GM06990 (cell line): Measurements from ENCODE around the gene CCER1.

Source experiments
- DNase-seq: peaks from one replicate; pipeline ENCODE4 v3.0.0-alpha.2; 2011; ENCODE audit not compliant: insufficient read length; ENCODE audit errors: extremely low read depth
- H3K27me3 ChIP-seq: replicated peaks from 2 replicates; pipeline ENCODE4 v1.6.0; 2011; ENCODE audit warnings: low read length; ENCODE audit not compliant: control insufficient read depth, insufficient read depth
- H3K36me3 ChIP-seq: 2 replicates; pipeline ENCODE4 v1.5.1; 2011; ENCODE audit warnings: low read length; ENCODE audit not compliant: control insufficient read depth, insufficient read depth
- H3K4me3 ChIP-seq: replicated peaks from 2 replicates; pipeline ENCODE4 v1.5.1; 2011; ENCODE audit warnings: low read depth, mild to moderate bottlenecking, control low read depth, low read length
- TF ChIP-seq, protein P1 (sequence below): IDR thresholded peaks from 2 replicates; pipeline ENCODE4 v1.5.1; 2011; ENCODE audit warnings: low read length, control low read depth, mild to moderate bottlenecking, inconsistent platforms; ENCODE audit not compliant: insufficient read depth, poor library complexity, severe bottlenecking

CCER1 gene

GRCh38 chr12:90945070-90945649 is 9.8 kb downstream of the CCER1 start:
- Histone ChIP-seq H3K4me3 (no peak overlapping the region), H3K27me3 (no peaks in the 10 kb centered on the region), H3K36me3 (no peaks in the 10 kb centered on the region)
- TF ChIP-seq, protein P1, sequence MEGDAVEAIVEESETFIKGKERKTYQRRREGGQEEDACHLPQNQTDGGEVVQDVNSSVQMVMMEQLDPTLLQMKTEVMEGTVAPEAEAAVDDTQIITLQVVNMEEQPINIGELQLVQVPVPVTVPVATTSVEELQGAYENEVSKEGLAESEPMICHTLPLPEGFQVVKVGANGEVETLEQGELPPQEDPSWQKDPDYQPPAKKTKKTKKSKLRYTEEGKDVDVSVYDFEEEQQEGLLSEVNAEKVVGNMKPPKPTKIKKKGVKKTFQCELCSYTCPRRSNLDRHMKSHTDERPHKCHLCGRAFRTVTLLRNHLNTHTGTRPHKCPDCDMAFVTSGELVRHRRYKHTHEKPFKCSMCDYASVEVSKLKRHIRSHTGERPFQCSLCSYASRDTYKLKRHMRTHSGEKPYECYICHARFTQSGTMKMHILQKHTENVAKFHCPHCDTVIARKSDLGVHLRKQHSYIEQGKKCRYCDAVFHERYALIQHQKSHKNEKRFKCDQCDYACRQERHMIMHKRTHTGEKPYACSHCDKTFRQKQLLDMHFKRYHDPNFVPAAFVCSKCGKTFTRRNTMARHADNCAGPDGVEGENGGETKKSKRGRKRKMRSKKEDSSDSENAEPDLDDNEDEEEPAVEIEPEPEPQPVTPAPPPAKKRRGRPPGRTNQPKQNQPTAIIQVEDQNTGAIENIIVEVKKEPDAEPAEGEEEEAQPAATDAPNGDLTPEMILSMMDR = peak; percentile 55
- DNase-seq = no peak

GRCh38 chr12:90943255-90943654 is 11.7 kb downstream of the CCER1 start:
- DNase-seq = no peak
- TF ChIP-seq, protein P1 = no peak
- H3K36me3 ChIP-seq = no peaks in the 10 kb centered on the region
- no peaks in the 10 kb centered on the region for H3K27me3 ChIP-seq
- H3K4me3 ChIP-seq = no peak overlapping the region

DNA sequence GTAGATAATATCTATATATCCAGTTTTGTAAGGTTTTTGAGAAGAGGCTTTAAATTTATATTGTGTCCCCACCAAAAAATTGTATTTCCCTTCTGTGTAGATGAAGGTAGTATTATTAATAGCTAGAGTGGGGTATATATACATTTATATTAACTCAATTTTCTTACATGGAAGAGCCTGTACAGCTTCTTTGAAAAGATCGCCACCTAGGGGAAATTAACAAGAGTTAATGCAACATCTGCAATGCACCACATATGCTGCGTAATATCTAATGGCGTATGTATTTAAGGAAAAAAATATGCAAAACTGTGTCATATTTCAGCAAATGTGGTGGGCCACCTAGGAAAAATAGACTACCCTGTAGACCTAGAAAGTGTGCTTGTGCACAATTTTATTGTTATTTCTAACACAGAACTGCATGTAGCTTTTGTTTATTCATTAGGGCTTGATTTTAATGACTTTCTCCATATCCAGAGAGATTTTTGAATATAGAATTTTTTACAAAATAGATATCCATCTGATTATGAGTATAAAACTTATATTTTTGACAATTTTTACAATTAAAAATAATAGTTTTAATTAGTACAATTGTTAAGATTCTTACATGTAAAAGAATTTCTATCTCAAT is 14.0 kb downstream of the CCER1 start:
- no peak for DNase-seq
- no peaks in the 10 kb centered on the region for H3K36me3 ChIP-seq
- TF ChIP-seq, protein P1 = peak; percentile 62
- H3K27me3 ChIP-seq = no peaks in the 10 kb centered on the region
- no peak overlapping the region for H3K4me3 ChIP-seq

DNA sequence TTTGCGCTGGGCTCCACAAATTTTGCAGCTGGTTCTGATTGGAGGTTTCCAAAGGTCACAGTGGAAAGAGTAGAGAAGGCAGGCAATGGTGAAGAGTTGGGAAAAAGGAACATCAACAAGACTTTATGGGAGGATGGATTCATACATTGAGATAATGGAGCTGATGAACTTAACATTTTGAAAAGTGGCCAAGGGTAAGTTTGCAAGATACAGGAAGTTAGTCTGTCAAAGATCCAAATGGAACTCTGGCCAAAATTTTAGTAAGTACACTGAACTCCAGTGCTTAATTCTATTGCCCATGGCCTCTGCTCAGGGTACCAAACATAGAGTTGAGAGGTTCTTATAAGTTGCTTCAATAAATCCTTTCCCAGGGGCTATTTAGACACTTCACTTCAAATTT is 15.6 kb downstream of the CCER1 start:
- TF ChIP-seq, protein P1 = no peak
- Histone ChIP-seq H3K36me3 (no peaks in the 10 kb centered on the region), H3K27me3 (no peaks in the 10 kb centered on the region), H3K4me3 (no peak overlapping the region)
- DNase-seq = no peak

GRCh38 chr12:90938451-90938850 is 16.5 kb downstream of the CCER1 start:
- Histone ChIP-seq H3K36me3 (no peaks in the 10 kb centered on the region), H3K4me3 (no peak overlapping the region), H3K27me3 (no peaks in the 10 kb centered on the region)
- no peak for DNase-seq
- TF ChIP-seq, protein P1 = no peak

DNA sequence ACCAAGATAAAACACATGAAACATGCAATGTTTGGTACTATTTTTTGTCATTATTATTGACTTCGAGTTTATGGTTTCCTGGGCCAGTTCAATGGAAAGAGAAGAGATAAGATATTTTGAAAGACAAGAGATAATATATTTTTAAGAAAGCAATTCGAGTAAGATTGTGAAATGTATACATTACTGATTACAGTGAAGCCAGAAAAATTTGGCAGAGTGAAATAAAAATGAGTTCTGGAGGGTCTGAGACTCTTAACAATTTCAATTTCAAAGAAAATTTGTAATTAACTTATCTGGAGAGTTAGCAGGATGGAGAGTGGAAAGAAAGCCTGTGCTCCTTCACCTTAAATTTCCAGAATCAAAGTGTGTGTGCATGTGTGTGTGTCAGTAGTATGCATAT is 17.3 kb downstream of the CCER1 start:
- no peak overlapping the region for H3K4me3 ChIP-seq
- no peak for DNase-seq
- no peaks in the 10 kb centered on the region for H3K36me3 ChIP-seq
- H3K27me3 ChIP-seq = no peaks in the 10 kb centered on the region
- TF ChIP-seq, protein P1 = no peak
